NCI-H748 treated with DMSO at 0.1 percent for 48 hours (cell line): ENCODE data around the gene FAM76A.
A peak's percentile ranks its signal among the peaks of the same experiment; 100 is the strongest.
"Not testable (repeated sequence)": the region's sequence is repeated elsewhere in the genome, so short reads cannot be mapped to it uniquely, and the experiment has no call there.

ENCODE experiments used
- DNase-seq: peaks from one replicate; lab custom pipeline; 2025; lab: John Stamatoyannopoulos, UW

FAM76A gene

GRCh38 chr1:27724961-27725373 lies 794 bp upstream of the FAM76A start:
- peak; percentile 30 for DNase-seq

GRCh38 chr1:27726173-27727044 lies 648 bp downstream of the FAM76A start:
- no peak for DNase-seq

- no peak for DNase-seq
Measured at GRCh38 chr1:27727126-27727525, 1.4 kb downstream of the FAM76A start.

GRCh38 chr1:27736252-27736651 lies 10.5 kb downstream of the FAM76A start:
- DNase-seq = no peak

- DNase-seq = no peak
Measured at GRCh38 chr1:27741121-27741520, 15.4 kb downstream of the FAM76A start.

- no peak for DNase-seq
Measured at GRCh38 chr1:27744556-27744955, 18.8 kb downstream of the FAM76A start.

- DNase-seq = no peak
Measured at GRCh38 chr1:27745466-27745865, 19.7 kb downstream of the FAM76A start.

GRCh38 chr1:27752360-27752759 lies 26.6 kb downstream of the FAM76A start:
- no peak for DNase-seq

- no peak for DNase-seq
Measured at GRCh38 chr1:27755286-27755685, 29.5 kb downstream of the FAM76A start.

GRCh38 chr1:27755865-27756264 lies 30.1 kb downstream of the FAM76A start:
- DNase-seq = no peak

- DNase-seq = no peak
Measured at GRCh38 chr1:27759236-27759635, 33.5 kb downstream of the FAM76A start.

GRCh38 chr1:27760426-27760825 lies 34.7 kb downstream of the FAM76A start:
- DNase-seq = no peak

- no peak for DNase-seq
Measured at GRCh38 chr1:27762033-27762432, 36.3 kb downstream of the FAM76A start.

- DNase-seq = no peak
Measured at GRCh38 chr1:27763358-27763757, 37.6 kb downstream of the FAM76A start.

- no peak for DNase-seq
Measured at GRCh38 chr1:27770293-27770830, 44.6 kb downstream of the FAM76A start.

- no peak for DNase-seq
Measured at GRCh38 chr1:27772036-27772931, 46.5 kb downstream of the FAM76A start.

GRCh38 chr1:27772932-27773825 lies 47.4 kb downstream of the FAM76A start, which contains the start of gene STX12:
Gene STX12 (plus strand): TSS chr1:27773219. CDS start chr1:27773308, 89 bp downstream.
- peak; percentile 87 for DNase-seq

- no peak for DNase-seq
Measured at GRCh38 chr1:27773826-27774445, 48.2 kb downstream of the FAM76A start.

GRCh38 chr1:27774654-27775053 lies 48.9 kb downstream of the FAM76A start:
- no peak for DNase-seq

- DNase-seq = not testable (repeated sequence)
Measured at GRCh38 chr1:27775336-27775735, 49.6 kb downstream of the FAM76A start.

- not testable (repeated sequence) for DNase-seq
Measured at GRCh38 chr1:27776276-27776675, 50.5 kb downstream of the FAM76A start.
